Astrocyte (in vitro differentiated cells and primary cell): ENCODE data around the gene CALR3. TPM values are rescaled to one million over a fixed set of nuclear protein-coding genes. Genes with fewer than 3 reads are reported as not detected.
"Not testable (repeated sequence)": the region's sequence is repeated elsewhere in the genome, so short reads cannot be mapped to it uniquely, and the experiment has no call there.

Experiments used
- DNase-seq: peaks from one replicate; pipeline ENCODE4 v3.0.0-alpha.2; 2010; ENCODE audit warnings: low read depth
- FAIRE-seq: peaks from 2 replicates; lab custom pipeline; 2011; peaks lifted over from hg19 to GRCh38; lab: Jason Lieb, UNC
- H2AFZ ChIP-seq: 2 replicates; pipeline ENCODE4 v1.6.0; 2012; ENCODE audit warnings: low read depth, low read length, inconsistent platforms
- H3K27ac ChIP-seq: 2 replicates; pipeline ENCODE4 v1.5.1; 2011; ENCODE audit warnings: low read depth, low read length, inconsistent platforms
- H3K27me3 ChIP-seq: 2 replicates; pipeline ENCODE4 v1.6.0; 2011; ENCODE audit warnings: low read length, inconsistent platforms; ENCODE audit not compliant: insufficient read depth
- H3K36me3 ChIP-seq: 2 replicates; pipeline ENCODE4 v1.5.1; 2011; ENCODE audit warnings: low read length, inconsistent platforms; ENCODE audit not compliant: insufficient read depth
- H3K4me1 ChIP-seq: 2 replicates; pipeline ENCODE4 v1.5.1; 2011; ENCODE audit warnings: low read length, inconsistent platforms; ENCODE audit not compliant: insufficient read depth
- H3K4me2 ChIP-seq: 2 replicates; pipeline ENCODE4 v1.6.0; 2012; ENCODE audit warnings: low read length, inconsistent platforms
- H3K4me3 ChIP-seq: 2 replicates; pipeline ENCODE4 v1.5.1; 2011; ENCODE audit warnings: low read depth, mild to moderate bottlenecking, low read length, inconsistent platforms; ENCODE audit not compliant: insufficient read depth
- H3K79me2 ChIP-seq: 2 replicates; pipeline ENCODE4 v1.6.0; 2012; ENCODE audit warnings: mild to moderate bottlenecking, low read length, inconsistent platforms; ENCODE audit not compliant: insufficient read depth
- H3K9ac ChIP-seq: 2 replicates; pipeline ENCODE4 v1.6.0; 2012; ENCODE audit warnings: mild to moderate bottlenecking, low read length, inconsistent platforms
- H3K9me3 ChIP-seq: 2 replicates; pipeline ENCODE4 v1.5.1; 2012; ENCODE audit warnings: low read depth, mild to moderate bottlenecking, low read length, inconsistent platforms; ENCODE audit not compliant: insufficient read depth
- H4K20me1 ChIP-seq: 2 replicates; pipeline ENCODE4 v1.6.0; 2012; ENCODE audit warnings: low read length, inconsistent platforms; ENCODE audit not compliant: insufficient read depth
- H3K27ac Mint-ChIP-seq: one replicate; pipeline ENCODE4 v1.8.0; 2021; ENCODE audit warnings: mild to moderate bottlenecking, mixed read lengths; ENCODE audit not compliant: unreplicated experiment
- H3K27me3 Mint-ChIP-seq: one replicate; pipeline ENCODE4 v1.8.0; 2021; ENCODE audit warnings: low read depth, mixed read lengths; ENCODE audit not compliant: unreplicated experiment
- H3K36me3 Mint-ChIP-seq: one replicate; pipeline ENCODE4 v1.8.0; 2021; ENCODE audit warnings: low read depth, mixed read lengths; ENCODE audit not compliant: unreplicated experiment
- H3K4me1 Mint-ChIP-seq: one replicate; pipeline ENCODE4 v1.8.0; 2021; ENCODE audit warnings: low read depth, mixed read lengths; ENCODE audit not compliant: unreplicated experiment
- H3K4me3 Mint-ChIP-seq: one replicate; pipeline ENCODE4 v1.8.0; 2021; ENCODE audit warnings: mild to moderate bottlenecking, moderate library complexity, mixed read lengths; ENCODE audit not compliant: unreplicated experiment
- H3K9me3 Mint-ChIP-seq: one replicate; pipeline ENCODE4 v1.8.0; 2021; ENCODE audit warnings: mild to moderate bottlenecking, mixed read lengths; ENCODE audit not compliant: unreplicated experiment
- CTCF ChIP-seq: IDR thresholded peaks from 2 replicates; pipeline ENCODE4 v1.5.1; 2011; ENCODE audit warnings: low read depth, mild to moderate bottlenecking, inconsistent platforms, low read length, moderate library complexity; ENCODE audit not compliant: insufficient read depth
- EZH2 ChIP-seq: IDR thresholded peaks from 2 replicates; pipeline ENCODE4 v1.6.1; 2012; ENCODE audit warnings: mild to moderate bottlenecking, low read length, inconsistent platforms; ENCODE audit not compliant: insufficient read depth
- total RNA-seq: library from RNA; stranded (reverse); gene quantifications from 2 replicates; pipeline ENCODE4 v1.2.1, GENCODE V29; 2021

Gene CALR3
- total RNA-seq, 1 donor from 2014 or later = not detected

GRCh38 chr19:16449330-16449961, 46.5 kb downstream of the CALR3 start:
- peaks cover 76% of the 10 kb centered on the region for H4K20me1 ChIP-seq

GRCh38 chr19:16448872-16449271, 47.1 kb downstream of the CALR3 start:
- not testable (repeated sequence) for FAIRE-seq, H3K27me3 ChIP-seq, DNase-seq, H3K9ac ChIP-seq, H3K36me3 ChIP-seq, H2AFZ ChIP-seq, H3K27me3 Mint-ChIP-seq, H3K4me2 ChIP-seq, H3K9me3 Mint-ChIP-seq, H3K27ac ChIP-seq, H3K27ac Mint-ChIP-seq, H3K4me3 ChIP-seq, H3K9me3 ChIP-seq
- H3K79me2 ChIP-seq = peaks cover 75% of the 10 kb centered on the region
- peaks cover 23% of the 10 kb centered on the region for H3K4me1 Mint-ChIP-seq
- peaks cover 13% of the 10 kb centered on the region for H3K36me3 Mint-ChIP-seq
- peaks cover 40% of the 10 kb centered on the region for H3K4me1 ChIP-seq
- peaks cover 76% of the 10 kb centered on the region for H4K20me1 ChIP-seq
- H3K4me3 Mint-ChIP-seq = peak overlapping the region; percentile 45

More at GRCh38 chr19:16449330-16449961, 46.5 kb downstream of the CALR3 start:
- DNase-seq (peak; percentile 27), FAIRE-seq (no peak)
- Histone ChIP-seq H2AFZ (no peak overlapping the region), H3K4me3 (no peak overlapping the region), H3K27me3 (no peaks in the 10 kb centered on the region), H3K27ac (no peak overlapping the region), H3K79me2 (peaks cover 76% of the 10 kb centered on the region), H3K36me3 (no peaks in the 10 kb centered on the region), H3K9me3 (no peaks in the 10 kb centered on the region), H3K4me2 (no peak overlapping the region), H3K4me1 (peaks cover 41% of the 10 kb centered on the region), H3K9ac (no peak overlapping the region)
- Mint-ChIP-seq H3K9me3 (no peaks in the 10 kb centered on the region), H3K4me3 (no peak overlapping the region), H3K36me3 (peaks cover 11% of the 10 kb centered on the region), H3K27me3 (no peaks in the 10 kb centered on the region), H3K4me1 (peaks cover 26% of the 10 kb centered on the region), H3K27ac (peak overlapping the region; percentile 50)
- no peak for TF ChIP-seq CTCF
- TF ChIP-seq EZH2 = no peak

GRCh38 chr19:16446724-16447368, 49.1 kb downstream of the CALR3 start:
- Histone ChIP-seq H3K9me3 (no peaks in the 10 kb centered on the region), H3K27me3 (no peaks in the 10 kb centered on the region), H3K4me2 (peak overlapping the region; percentile 52), H3K4me3 (no peak overlapping the region), H3K27ac (peak overlapping the region; percentile 45), H2AFZ (no peak overlapping the region), H3K79me2 (peaks cover 78% of the 10 kb centered on the region), H4K20me1 (peaks cover 91% of the 10 kb centered on the region), H3K9ac (peak overlapping the region; percentile 1), H3K4me1 (peaks cover 40% of the 10 kb centered on the region), H3K36me3 (no peaks in the 10 kb centered on the region)
- TF ChIP-seq CTCF = no peak
- no peak for TF ChIP-seq EZH2
- Mint-ChIP-seq H3K36me3 (peaks cover 13% of the 10 kb centered on the region), H3K27ac (no peak overlapping the region), H3K4me1 (peaks cover 25% of the 10 kb centered on the region), H3K4me3 (peak overlapping the region; percentile 40), H3K27me3 (no peaks in the 10 kb centered on the region), H3K9me3 (no peaks in the 10 kb centered on the region)
- DNase-seq = peak; percentile 83
- FAIRE-seq = no peak
